Hindlimb muscle (tissue), 1 donor: ENCODE results near the gene RIC1. TPM values are rescaled to one million over a fixed set of nuclear protein-coding genes. Genes with fewer than 3 reads are reported as not detected.
"Not testable (repeated sequence)": the region's sequence is repeated elsewhere in the genome, so short reads cannot be mapped to it uniquely, and the experiment has no call there.

Source experiments
- DNase-seq: peaks from one replicate; pipeline ENCODE4 v3.0.0-alpha.2; 2013
- polyA plus RNA-seq: library from polyadenylated mRNA; unstranded; fragments of 120-200 nt; gene quantifications from one replicate; pipeline ENCODE4 v1.2.1, GENCODE V29; 2013; ENCODE audit not compliant: insufficient read length

The RIC1 gene
- polyA plus RNA-seq, 1 donor, result 15.2 TPM

- no peak for DNase-seq
Observed at GRCh38 chr9:5621327-5621726, 7.6 kb upstream of the RIC1 start.

- DNase-seq, result no peak
Observed at GRCh38 chr9:5622016-5622415, 6.9 kb upstream of the RIC1 start.

GRCh38 chr9:5624655-5625054 lies 4.3 kb upstream of the RIC1 start:
- no peak for DNase-seq

- DNase-seq, result peak; percentile 54
Observed at GRCh38 chr9:5626727-5627634, 1.9 kb upstream of the RIC1 start.

GRCh38 chr9:5627686-5628085 lies 1.2 kb upstream of the RIC1 start:
- DNase-seq, result peak; percentile 2

GRCh38 chr9:5628183-5628529 lies 751 bp upstream of the RIC1 start:
- DNase-seq, result no peak

GRCh38 chr9:5629312-5630080 lies 589 bp downstream of the RIC1 start:
- DNase-seq, result peak; percentile 54

GRCh38 chr9:5630081-5630507 lies 1.2 kb downstream of the RIC1 start:
- DNase-seq, result peak; percentile 54

GRCh38 chr9:5631026-5631425 lies 2.1 kb downstream of the RIC1 start:
- DNase-seq, result no peak

- no peak for DNase-seq
Observed at GRCh38 chr9:5632540-5632939, 3.6 kb downstream of the RIC1 start.

- no peak for DNase-seq
Observed at GRCh38 chr9:5633243-5633642, 4.3 kb downstream of the RIC1 start.

- no peak for DNase-seq
Observed at GRCh38 chr9:5635390-5635789, 6.5 kb downstream of the RIC1 start.

- no peak for DNase-seq
Observed at GRCh38 chr9:5639816-5640215, 10.9 kb downstream of the RIC1 start.

- DNase-seq, result no peak
Observed at GRCh38 chr9:5642170-5642569, 13.3 kb downstream of the RIC1 start.

GRCh38 chr9:5643005-5643624 lies 14.2 kb downstream of the RIC1 start:
- DNase-seq, result no peak

GRCh38 chr9:5644501-5644900 lies 15.6 kb downstream of the RIC1 start:
- DNase-seq, result no peak

- no peak for DNase-seq
Observed at GRCh38 chr9:5646116-5646515, 17.2 kb downstream of the RIC1 start.

GRCh38 chr9:5650356-5651105 lies 21.6 kb downstream of the RIC1 start:
- DNase-seq, result no peak

- DNase-seq, result no peak
Observed at GRCh38 chr9:5651246-5651645, 22.3 kb downstream of the RIC1 start.

- no peak for DNase-seq
Observed at GRCh38 chr9:5652821-5653220, 23.9 kb downstream of the RIC1 start.

GRCh38 chr9:5662804-5663203 lies 33.9 kb downstream of the RIC1 start:
- not testable (repeated sequence) for DNase-seq

GRCh38 chr9:5665059-5665458 lies 36.2 kb downstream of the RIC1 start:
- DNase-seq, result no peak

- DNase-seq, result no peak
Observed at GRCh38 chr9:5667391-5667790, 38.5 kb downstream of the RIC1 start.
